Activated naive CD4-positive, alpha-beta T cell (primary cell): ENCODE data around the gene LGALS14.
"Not testable (repeated sequence)": the region's sequence is repeated elsewhere in the genome, so short reads cannot be mapped to it uniquely, and the experiment has no call there.

ENCODE experiments used
- DNase-seq, 4 experiments: peaks; one replicate each; lab custom pipeline; 2025; lab: John Stamatoyannopoulos, UW

Gene LGALS14, protein sequence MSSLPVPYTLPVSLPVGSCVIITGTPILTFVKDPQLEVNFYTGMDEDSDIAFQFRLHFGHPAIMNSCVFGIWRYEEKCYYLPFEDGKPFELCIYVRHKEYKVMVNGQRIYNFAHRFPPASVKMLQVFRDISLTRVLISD

DNA sequence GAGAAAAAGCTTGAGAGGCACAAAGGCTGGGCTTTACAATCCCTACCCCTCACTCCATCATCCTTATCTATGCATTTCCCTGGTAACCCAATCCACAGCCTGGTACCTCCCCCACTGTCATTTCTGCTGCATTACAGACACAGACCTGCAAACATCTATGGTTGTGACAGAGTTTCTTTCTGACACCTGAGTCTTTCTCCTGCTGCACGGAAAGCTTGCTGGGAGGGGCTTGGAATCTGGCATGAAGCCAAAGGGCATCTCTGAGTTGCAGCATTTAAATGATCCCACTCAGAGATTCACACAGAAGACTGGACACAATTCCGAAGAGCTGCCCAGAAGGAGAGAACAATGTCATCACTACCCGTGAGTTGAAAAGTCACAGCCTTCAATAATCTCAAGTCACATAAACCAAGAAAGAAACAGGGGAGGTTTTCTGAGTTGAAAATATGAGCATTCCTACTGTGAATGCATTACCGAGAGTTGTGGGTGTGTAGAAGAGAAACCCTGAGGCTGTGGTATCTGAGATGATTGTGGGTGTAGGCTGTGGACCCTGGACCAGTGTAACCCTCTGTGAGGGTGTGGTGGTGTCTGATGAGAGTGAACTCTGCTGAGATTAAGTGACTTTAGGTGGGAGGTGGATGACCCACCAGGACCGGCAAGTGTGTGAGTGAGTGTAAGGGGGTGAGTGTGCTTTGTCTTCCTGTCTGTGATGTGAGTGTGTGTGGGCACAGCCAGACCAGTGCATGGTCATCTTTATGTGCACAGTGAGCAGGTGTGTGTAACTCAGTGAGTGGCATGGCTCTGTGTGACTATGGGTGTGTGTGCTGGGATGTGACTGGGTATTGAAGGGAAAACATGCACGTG lies at the start of gene LGALS14:
TSS of gene LGALS14 (plus strand) at position 301 of the 864 bp plus-strand sequence. CDS start at position 349, 48 bp downstream.
- DNase-seq: no peak

DNA sequence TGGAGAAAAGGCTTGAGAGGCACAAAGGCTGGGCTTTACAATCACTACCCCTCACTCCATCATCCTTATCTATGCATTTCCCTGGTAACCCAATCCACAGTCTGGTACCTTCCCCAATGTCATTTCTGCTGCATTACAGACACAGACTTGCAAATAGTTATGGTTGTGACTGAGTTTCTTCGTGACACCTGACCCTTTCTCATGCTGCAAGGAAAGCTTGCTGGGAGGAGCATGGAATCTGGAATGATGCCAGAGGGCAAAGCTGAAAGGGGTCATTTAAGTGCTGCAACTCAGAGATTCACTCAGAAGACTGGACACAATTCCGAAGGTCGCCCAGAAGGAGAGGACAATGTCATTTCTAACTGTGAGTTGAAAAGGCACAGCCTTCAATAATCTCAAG lies 48.7 kb upstream of the LGALS14 start, which contains the start of gene LGALS16:
TSS of gene LGALS16 (plus strand) at position 301 of the 400 bp plus-strand sequence. CDS start at position 350, 49 bp downstream.
- no peak for DNase-seq

DNA sequence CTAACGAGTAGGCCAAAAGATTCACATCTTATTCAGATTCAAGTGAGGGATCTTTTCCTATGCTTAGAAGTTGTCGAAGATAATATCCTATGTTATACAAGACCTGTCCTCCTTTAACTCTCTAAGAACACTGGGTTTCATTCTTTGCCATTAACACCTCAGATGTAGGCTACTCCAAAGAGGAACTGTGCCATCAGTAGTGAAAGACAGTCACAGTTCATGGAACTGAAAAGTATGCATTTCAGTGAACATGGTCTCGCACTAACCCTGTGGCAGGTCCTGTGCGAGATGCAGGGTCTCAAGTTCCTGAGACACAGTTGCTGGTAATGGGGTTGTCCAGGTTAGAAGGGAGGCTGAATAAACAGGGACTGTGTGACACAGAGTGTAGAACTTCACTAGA lies 44.5 kb upstream of the LGALS14 start:
- DNase-seq: no peak

DNA sequence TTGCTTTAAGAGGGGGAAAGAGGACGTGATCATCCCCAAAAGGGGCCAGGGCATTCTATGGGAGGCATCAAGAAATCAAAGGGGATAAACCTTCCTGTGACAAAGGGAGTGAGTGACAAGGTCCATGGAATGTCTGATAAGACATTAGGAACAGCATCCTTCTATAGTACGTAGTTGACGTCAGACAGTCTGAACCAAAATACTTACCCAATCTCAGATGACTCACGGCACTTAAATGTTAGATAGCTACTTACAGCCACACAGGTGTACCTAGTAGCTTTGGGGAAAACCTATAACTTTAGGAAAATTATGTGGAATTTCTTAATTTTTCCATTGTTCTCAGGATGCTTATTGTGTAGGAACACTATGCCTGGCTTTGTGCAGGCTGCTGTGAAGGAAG lies 43.6 kb upstream of the LGALS14 start:
- no peak for DNase-seq

DNA sequence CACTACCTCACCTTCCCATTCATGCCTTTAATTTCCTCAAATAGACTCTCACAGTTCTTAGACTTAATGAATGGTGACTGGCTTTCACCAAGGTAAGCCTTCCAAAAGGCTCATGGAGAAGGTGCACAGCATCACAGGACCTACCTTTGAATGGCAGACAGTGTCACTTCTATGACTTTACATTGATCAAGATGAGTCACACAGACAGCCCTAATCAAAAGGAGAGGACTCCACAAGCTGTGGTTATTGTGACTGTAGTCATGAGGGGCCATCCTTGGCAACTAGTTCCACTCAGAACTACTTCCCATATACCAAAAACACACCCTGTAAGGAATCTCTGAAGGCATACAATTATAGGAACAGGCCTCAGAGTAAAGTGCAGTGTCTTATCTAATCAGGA lies 42.7 kb upstream of the LGALS14 start:
- DNase-seq: no peak

DNA sequence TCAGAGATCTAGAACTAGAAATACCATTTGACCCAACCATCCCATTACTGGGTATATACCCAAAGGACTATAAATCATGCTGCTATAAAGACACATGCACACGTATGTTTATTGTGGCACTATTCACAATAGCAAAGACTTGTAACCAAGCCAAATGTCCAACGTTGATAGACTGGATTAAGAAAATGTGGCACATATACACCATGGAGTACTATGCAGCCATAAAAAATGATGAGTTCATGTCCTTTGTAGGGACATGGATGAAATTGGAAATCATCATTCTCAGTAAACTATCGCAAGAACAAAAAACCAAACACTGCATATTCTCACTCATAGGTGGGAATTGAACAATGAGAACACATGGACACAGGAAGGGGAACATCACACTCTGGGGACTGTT lies 34.4 kb upstream of the LGALS14 start:
- not testable (repeated sequence) for DNase-seq

DNA sequence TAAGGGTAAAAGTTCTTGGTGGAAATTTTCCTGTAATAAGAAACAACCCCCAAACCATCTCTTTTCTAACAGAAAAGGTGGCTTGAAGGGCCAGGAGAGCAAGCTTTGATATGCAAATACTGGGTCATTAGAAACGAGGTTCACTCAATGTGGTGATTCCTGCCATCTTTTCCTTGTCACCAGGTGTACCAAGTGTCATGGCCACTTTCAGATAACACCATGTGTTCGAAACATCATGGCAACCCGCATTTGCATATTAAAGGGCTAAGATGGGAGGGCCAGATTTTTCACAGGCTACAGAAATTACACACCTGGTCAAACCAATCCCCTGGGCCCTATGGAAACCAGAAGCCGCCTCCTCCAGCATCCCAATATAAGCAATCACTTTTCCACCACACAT lies 33.3 kb upstream of the LGALS14 start:
- DNase-seq: no peak

DNA sequence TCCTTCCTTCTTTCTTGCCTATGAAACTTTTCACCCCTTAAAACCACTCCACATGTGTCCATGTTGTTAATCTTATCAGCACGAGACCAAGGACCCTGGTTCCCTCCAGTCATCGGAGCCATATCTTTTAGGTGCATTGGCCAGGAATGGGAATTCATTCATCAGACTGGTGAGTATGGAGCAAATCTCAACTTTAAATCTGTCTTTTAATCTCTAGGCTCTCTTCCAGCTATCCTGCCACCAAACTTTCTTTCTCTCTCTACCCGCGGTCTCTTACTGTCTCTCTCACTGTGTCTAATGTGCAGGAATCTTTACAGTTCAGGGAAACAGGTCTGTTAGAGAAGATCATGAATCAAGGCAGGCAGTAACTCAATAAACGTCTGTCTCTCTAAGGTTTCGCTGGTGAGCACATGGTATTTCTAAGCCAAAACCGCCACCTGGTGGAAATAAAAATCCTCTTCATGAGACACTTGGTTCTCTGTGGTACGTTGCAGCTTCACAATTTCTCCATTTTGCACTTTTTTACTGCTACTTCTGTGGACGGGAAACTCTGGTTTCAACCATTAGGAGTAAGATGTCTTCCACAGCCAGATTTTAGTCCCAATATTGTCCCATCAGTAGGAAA lies 32.4 kb upstream of the LGALS14 start:
- DNase-seq: peak in 1 of 4 experiments; percentile 4

DNA sequence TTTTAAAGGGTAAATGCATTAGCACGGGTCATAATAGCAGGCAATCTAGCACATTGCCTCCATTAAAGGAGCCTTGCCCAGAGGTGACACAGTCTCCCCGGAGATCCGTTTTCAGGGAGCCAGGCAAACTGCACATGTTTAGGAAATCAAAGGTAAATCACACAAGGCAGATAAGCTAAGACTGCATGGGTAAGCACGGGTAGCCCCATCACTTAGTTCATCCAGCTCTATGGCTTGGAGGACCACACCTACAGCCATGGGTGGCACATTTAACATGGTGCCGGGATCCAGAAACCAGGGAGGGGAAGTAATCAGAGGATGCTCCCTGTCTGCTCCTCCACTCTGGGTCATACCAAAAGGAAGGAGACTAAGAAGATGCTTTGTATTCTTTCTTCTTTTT lies 31.8 kb upstream of the LGALS14 start:
- DNase-seq: no peak

DNA sequence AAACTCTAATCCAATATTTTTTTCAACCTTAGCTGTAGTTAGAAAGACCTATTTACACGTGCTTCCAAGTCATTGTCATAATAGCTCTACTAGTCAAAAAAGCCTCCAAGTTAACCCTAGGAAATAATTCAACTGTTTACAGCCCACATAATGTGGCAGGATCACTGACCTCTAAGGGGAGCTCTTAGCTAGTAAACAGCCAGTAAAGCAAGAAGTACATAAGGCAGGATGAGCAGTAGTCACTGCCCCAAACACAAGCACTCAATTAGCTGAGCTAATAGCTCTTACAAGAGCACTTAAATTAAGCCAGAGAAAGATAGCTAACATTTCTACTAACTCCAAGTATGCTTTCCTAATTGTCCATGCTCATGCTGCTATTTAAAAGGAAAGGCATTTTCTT lies 30.4 kb upstream of the LGALS14 start:
- DNase-seq: not testable (repeated sequence)

DNA sequence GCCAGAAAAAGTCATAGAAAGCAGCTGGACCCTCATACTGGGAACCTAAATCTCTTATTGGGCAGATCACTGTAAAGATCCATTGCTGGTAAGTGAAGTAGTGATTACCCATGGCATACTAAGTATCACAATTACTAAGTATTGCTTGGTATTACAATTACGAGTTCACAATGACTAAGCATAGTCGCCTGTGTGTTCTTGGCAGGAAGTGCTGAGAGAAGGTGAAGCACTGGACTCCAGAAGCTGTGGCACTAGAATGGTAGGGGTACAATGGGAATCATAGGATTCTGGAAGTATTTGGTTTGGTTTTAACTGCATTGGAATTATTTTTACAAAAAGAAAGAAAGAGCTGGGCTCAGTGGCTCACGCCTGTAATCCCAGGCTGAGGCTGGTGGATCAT lies 28.3 kb upstream of the LGALS14 start:
- no peak for DNase-seq

DNA sequence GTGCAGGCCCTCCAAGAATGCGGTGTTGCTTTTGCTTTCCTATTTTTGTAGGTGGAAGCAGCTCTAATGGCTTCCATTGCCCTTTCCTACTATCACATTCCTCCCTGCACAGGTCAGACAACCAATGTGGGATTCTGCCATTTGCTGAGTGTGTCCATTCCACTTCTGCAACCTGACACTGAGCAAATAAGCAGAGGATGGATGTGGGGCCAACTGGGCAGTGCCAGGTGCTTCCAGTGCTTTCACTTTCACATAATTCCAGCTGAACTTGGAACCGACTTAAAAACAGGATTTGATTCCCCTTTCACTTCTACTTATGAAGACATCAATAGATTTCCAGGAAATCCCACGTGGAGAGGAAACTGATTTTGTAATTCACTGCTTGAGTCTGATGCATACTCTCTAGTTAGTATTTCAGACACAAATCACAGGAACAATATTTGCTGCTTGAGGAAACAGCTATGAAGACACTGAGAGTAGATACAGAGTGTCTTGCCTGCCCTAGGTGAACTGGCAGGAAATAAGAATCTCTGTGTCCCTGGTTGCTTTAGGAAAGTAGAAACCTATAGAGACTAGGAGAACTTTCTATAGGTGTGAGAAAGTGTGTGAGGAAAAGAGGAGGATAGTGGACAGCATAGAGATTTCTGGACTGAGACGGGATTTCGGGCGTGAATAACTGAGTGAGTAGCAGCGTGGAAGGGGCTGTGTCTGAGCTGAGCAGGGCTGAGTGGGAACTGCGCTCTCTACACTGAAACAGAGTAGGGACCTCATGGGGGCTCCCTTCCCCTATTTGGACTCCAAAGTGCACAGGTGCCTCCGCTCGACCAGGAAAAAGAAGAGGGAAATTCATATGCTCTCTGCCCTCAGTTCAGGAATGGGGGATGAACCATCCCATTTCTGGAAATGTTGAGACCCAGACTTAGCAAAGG lies 26.1 kb upstream of the LGALS14 start:
- DNase-seq: no peak

DNA sequence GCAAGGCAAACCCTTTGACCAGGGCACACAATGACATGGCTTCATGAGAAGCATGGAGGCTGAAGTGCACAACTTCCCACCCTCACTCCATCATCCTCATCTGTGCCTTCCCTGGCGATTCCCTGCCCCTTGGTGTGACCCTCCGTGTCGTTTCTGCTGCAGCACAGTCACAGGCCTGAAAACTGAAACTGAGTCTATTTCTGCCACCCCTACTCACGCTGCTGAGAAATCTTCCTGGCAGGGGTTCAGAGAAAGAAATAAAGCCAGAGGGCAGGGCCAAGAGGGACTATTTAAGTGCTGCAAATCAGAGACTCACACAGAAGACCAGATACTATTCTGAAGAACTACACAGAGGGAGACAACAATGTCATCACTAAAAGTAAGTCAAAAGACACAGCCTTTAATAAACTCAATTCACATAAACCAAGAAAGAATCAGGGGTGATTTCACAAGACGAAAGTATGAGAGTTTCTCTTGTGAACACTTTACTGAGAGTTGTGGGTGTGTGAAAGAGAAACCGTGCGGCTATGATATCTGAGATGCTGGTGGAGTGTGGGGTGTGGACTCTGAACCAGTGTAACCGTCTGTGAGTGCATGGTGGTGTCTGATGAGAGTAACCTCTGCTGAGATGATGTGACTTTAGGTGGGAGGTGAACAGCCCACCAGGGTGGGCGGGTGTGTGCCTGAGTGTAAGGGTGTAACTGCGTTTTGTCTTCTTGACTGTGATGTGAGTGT lies 25.1 kb upstream of the LGALS14 start:
- DNase-seq: peak in 1 of 4 experiments; percentile 9

DNA sequence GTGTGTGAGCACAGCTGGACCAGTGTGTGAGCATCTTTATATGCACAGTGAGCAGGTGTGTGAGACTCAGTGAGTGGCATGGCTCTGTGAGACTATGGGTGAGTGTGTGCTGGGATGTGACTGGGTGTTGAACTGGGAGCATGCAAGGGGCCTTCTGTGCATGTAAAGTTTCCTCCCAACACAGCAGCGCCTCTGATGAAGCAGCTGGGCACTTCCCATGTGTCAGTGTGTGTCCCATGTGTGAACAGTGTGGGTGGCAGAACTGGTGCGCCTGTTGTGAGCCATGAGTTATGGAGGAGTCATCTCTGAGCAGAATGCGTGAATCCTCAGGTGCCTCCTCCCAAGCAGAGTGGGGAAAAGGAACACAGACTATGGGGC lies 24.5 kb upstream of the LGALS14 start:
- DNase-seq: no peak

DNA sequence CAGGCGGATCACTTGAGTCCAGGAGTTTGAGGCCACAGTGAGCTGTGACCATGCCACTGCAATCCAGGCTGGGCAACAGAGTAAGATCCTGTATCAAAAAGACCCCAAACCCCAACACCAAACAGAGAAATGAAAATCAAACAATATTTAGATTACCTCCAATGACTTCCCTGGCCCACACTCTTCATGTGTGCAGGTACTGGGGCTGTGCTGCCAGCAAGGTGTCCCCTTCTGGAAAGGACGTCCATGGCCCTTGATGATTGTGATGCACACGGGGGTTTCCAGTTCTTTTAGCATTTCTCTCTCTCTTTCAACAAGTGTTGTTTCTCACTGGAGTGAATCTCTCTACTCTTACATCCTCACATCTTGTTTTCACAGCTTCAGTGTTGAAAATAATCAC lies 23.7 kb upstream of the LGALS14 start:
- DNase-seq: no peak

DNA sequence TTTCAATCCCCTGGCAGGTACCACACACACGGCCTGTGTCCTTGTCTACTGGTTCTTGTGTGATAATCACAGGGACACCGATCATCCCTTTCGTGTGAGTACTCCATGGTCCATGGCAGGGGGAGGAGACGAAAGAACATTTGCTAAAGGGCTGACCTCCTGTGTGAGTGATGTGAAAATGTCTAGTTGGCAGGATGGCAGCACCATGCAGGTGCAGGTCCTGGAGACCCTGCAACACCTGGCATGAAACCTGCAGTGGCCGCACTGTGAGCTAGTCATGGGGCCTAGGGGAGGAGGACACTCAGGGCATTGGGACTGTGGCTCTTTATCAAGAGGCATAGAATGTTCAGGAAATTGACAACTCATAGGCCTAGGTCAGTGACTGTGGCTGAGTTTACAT lies 22.9 kb upstream of the LGALS14 start:
- no peak for DNase-seq

DNA sequence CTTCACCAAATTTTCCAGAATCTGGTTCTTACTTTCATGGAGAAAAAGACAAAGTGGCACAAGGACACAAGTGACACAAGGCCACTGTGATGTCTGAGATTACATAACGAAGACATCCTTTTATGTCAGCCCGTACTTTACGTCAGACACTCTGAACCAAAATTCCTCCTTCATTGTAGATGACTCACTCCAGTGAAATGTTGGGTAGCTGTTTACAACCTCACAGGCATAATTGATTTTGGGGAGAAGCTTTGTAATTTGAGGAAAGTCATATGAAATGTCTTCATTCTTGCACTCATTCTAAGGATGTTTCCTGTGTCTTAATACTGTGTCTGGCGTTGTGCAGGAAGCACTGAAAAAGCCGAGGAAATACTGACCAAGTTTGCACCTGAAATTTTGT lies 20.0 kb upstream of the LGALS14 start:
- no peak for DNase-seq

DNA sequence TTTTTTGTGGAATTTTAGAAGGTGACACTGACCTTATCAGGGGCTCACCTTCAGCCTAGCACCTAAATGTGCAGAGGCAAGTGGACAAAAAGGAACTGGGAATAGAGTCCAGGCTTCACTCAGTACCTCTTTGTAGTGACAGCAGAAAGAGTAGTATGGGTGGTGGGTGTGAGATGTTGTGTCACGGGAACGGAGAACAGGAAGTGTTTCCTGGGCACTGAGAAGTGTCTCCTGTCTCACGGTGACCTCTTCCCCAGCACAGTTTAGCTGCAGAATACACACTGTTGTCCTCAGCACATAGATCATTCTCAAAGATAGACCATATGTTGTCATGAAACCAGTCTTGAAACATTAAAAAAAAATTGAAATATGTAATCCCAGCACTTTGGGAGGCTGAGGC lies 17.5 kb upstream of the LGALS14 start:
- DNase-seq: no peak

DNA sequence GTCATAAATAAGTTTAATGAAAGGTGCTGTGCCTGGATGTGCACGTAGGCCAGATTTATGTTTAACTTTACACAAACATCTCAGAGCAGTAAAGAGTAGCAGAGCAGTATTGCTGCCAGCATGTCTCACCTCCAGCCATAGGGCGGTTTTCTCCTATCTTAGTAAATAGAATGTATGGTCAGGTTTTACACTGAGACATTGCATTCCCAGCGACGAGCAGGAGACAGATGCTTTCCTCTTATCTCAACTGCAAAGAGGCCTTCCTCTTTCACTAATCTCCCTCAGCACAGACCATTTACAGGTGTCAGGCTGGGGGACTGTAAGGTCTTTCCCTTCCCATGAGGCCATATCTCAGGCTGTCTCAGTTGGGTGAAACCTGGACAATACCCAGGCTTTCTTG lies 15.6 kb upstream of the LGALS14 start:
- not testable (repeated sequence) for DNase-seq

DNA sequence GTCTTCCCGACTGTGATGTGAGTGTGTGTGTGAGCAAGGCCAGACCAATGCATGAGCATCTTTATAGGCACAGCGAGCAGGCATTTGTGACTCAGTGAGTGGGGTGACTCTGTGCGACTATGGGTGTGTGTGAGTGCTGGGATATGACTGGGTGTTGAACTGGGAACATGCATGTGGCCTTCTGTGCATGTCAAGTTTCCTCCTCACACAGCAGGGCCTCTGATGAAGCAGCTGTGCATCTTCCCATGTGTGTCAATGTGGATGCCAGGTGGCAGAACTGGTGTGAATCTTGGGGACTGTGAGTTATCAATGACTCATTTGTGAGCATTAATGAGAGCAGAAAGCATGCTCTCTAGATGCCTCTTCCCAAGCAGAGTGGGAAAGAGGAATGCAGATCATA lies 12.1 kb upstream of the LGALS14 start:
- no peak for DNase-seq

DNA sequence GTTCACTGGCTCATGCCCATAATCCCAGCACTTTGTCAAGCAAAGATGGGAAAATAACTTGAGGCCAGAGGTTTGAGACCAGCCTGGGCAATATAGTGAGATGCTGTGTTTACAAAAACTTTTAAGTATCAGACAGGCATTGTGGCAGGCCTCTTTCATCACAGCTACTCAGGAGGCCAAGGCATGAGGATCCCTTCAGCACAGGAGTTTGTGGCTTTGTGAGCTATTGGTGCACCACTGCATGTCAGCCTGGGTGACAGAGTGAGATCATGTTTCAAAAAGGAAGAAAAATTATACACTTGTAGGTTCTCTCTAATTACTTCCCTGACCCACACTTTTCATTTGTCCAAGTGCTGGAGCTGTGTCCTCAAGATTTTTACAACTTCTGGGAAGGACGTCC lies 11.5 kb upstream of the LGALS14 start:
- no peak for DNase-seq
